Mucosa of descending colon (tissue), 3 donors: Measurements from ENCODE around the gene MOB3B. TPM values are rescaled to one million over a fixed set of nuclear protein-coding genes. Genes with fewer than 3 reads are reported as not detected.

Experiments used
- ATAC-seq: fragments of 200-7000 bp; cut with Tn5 transposase; one replicate; pipeline ENCODE4 v1.9.1; 2020; ENCODE audit warnings: mild to moderate bottlenecking, moderate library complexity
- DNase-seq, 3 donors: peaks; one replicate each; pipeline ENCODE4 v3.0.0-alpha.2; 2020
- H3K36me3 ChIP-seq: fragments of 200-600 bp; one replicate; pipeline ENCODE4 v1.8.0; 2021; ENCODE audit warnings: low read depth, mild to moderate bottlenecking
- H3K4me1 ChIP-seq: fragments of 200-600 bp; one replicate; pipeline ENCODE4 v1.8.0; 2021; ENCODE audit warnings: low read depth, mild to moderate bottlenecking
- H3K4me3 ChIP-seq: fragments of 200-600 bp; one replicate; pipeline ENCODE4 v1.8.0; 2021; ENCODE audit warnings: mild to moderate bottlenecking
- H3K9me3 ChIP-seq: fragments of 200-600 bp; one replicate; pipeline ENCODE4 v1.8.0; 2021; ENCODE audit warnings: mild to moderate bottlenecking
- CTCF ChIP-seq: fragments of 200-600 bp; IDR thresholded peaks from one replicate; pipeline ENCODE4 v1.8.0; 2022; ENCODE audit warnings: antibody characterized with exemption, mild to moderate bottlenecking
- intact Hi-C, 2 donors: fragments of 100-400 bp; cut with DNase I in 1 of 2; cut with micrococcal nuclease in 1 of 2; formaldehyde crosslinking; loops; one replicate each; pipeline versions ENCODE4 v1.11.0 to v1.11.1; 2022; cut with DNase I, micrococcal nuclease
- total RNA-seq, 3 donors: library from RNA; stranded (reverse); fragmentation: NEBNext Ultra II Directional in 2 of 3; extraction: Animal tissue kit (Norgen Biotek cat#: 25700) in 2 of 3; gene quantifications; one replicate each; pipeline versions ENCODE4 v1.2.1 to v1.2.4, GENCODE V29; 2021 to 2023
- donor health status: DM: no; HTN: no; CAD: no; lungs with moderate emphysema.
- donor health status: DM: no; HTN: no; CAD: no.
- donor health status: DM: no; HTN: yes; CAD: no.

The MOB3B gene
- total RNA-seq, 3 donors from 2014 or later = 34.6 to 57.5 (median 41.7) TPM

- Histone ChIP-seq H3K4me3 (no peak overlapping the region), H3K36me3 (no peaks in the 10 kb centered on the region), H3K9me3 (no peaks in the 10 kb centered on the region), H3K4me1 (peaks cover 10% of the 10 kb centered on the region)
- intact Hi-C loops = no loop called here
- ATAC-seq = peak; percentile 50
- DNase-seq = no peak
- no peak for TF ChIP-seq CTCF
Observed at GRCh38 chr9:27485158-27485557, 44.5 kb downstream of the MOB3B start.

- ATAC-seq = peak; percentile 40
- Histone ChIP-seq H3K4me3 (no peak overlapping the region), H3K4me1 (peaks cover 10% of the 10 kb centered on the region), H3K36me3 (no peaks in the 10 kb centered on the region), H3K9me3 (peaks cover 4% of the 10 kb centered on the region)
- no peak for DNase-seq
- intact Hi-C loops = no loop called here
- no peak for TF ChIP-seq CTCF
Observed at GRCh38 chr9:27483576-27483975, 46.0 kb downstream of the MOB3B start.

- Histone ChIP-seq H3K4me1 (peaks cover 7% of the 10 kb centered on the region), H3K9me3 (peaks cover 4% of the 10 kb centered on the region), H3K36me3 (no peaks in the 10 kb centered on the region), H3K4me3 (no peak overlapping the region)
- no peak for ATAC-seq
- intact Hi-C loops = no loop called here
- TF ChIP-seq CTCF = no peak
- DNase-seq = no peak
Observed at GRCh38 chr9:27482709-27483108, 46.9 kb downstream of the MOB3B start.

- Histone ChIP-seq H3K36me3 (no peaks in the 10 kb centered on the region), H3K9me3 (peaks cover 4% of the 10 kb centered on the region), H3K4me1 (peaks cover 6% of the 10 kb centered on the region), H3K4me3 (no peak overlapping the region)
- no peak for ATAC-seq
- no peak for DNase-seq
- no peak for TF ChIP-seq CTCF
- intact Hi-C loops = no loop called here
Observed at GRCh38 chr9:27478322-27478721, 51.3 kb downstream of the MOB3B start.

- ATAC-seq (no peak), DNase-seq (no peak)
- H3K9me3 ChIP-seq = peaks cover 4% of the 10 kb centered on the region
- H3K4me1 ChIP-seq = peaks cover 7% of the 10 kb centered on the region
- TF ChIP-seq CTCF = no peak
- intact Hi-C loops = no loop called here
- H3K4me3 ChIP-seq = no peak overlapping the region
- no peaks in the 10 kb centered on the region for H3K36me3 ChIP-seq
Observed at GRCh38 chr9:27476870-27477515, 52.6 kb downstream of the MOB3B start.
